SH-SY5Y (cell line): ENCODE measurements around the gene HOXA4.

Experiments
- GATA2 ChIP-seq: IDR thresholded peaks from 2 replicates; pipeline ENCODE4 v1.6.1; 2011; ENCODE audit warnings: mild to moderate bottlenecking, low read depth, low read length
- GATA3 ChIP-seq: IDR thresholded peaks from 2 replicates; pipeline ENCODE4 v1.6.1; 2011; ENCODE audit warnings: low read depth, mild to moderate bottlenecking, low read length, moderate library complexity

The HOXA4 gene

DNA sequence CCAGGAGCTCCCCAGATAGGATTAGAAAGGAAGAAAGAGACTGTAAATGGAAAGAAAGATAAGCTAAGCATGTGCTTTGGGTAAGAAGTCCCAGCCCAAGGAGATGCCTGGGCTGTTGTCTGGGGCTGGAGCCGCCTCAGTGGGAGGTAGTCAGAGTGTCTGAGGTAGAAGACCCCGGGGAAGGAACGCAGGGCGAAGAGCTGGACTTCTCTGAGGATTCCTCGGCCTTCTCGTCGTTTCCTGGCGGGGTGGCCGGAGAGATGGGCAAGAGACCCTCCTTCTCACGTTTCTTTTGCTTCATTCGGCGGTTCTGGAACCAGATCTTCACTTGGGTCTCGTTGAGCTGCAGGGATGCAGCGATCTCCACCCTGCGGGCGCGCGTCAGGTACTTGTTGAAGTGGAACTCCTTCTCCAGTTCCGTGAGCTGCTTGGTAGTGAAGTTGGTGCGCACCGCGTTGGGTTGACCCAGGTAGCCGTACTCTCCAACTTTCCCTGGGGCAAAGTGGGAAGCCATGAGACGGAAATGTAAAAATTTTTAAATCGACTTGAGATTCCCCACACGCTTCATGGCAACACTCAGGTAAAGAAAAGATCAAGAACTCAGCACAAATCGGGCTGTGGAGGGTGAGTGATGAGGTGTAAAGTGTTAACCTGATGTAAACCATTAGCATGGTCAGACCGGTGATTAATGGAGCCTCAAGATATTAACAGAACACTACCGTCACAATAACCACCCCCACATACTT, 36.1 kb downstream of the HOXA4 start:
- TF ChIP-seq GATA3 (no peak), GATA2 (no peak)

GRCh38 chr7:27093184-27093895, 37.2 kb downstream of the HOXA4 start:
- TF ChIP-seq GATA3 (no peak), GATA2 (no peak)

GRCh38 chr7:27092819-27093110, 37.8 kb downstream of the HOXA4 start:
- TF ChIP-seq GATA2: no peak
- TF ChIP-seq GATA3: no peak

DNA sequence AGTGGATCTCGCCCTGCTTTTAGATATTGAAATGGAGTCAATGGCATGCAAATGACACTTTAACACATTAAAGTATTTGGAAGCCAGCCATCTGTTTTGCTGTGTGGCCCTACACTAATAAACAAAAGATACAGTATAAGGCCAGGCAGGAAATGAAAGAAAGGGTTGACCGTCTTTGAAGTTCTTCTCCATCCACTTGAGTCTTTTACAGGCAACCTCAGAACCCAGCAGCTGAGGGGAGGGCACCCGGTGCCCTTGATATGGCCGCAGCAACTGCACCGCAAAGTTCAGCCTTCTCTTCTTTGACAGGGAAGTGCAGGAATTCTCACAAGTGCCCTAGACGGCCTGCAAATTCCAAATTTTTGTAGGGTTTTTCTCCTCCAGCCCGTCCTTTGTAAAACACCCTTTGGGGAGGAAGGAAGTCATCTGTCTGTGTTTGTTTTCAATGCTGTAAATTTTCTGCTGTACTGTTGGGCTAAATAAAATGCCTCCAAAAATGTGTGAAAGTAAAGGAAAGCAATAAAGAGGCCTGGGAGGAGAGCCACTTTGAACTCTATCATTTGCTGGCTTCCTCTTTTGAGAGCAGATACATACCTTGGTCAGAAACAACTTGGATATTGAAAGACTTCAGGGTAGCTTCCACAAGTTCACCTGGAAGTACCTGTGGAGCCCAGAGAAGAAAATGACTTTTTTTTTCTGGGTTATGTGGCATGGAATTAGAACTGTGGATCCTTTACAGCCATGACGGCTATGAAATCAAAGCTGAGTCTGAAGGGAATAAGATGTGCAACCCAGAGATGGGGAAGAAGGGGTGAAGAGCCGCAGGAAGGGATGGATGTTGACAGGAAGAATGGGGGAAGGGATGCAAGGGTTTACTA, 38.4 kb downstream of the HOXA4 start:
- no peak for TF ChIP-seq GATA3

GRCh38 chr7:27091105-27091504, 39.5 kb downstream of the HOXA4 start:
- no peak for TF ChIP-seq GATA3
- TF ChIP-seq GATA2: no peak

- TF ChIP-seq GATA2 (no peak), GATA3 (no peak)
These were observed 42.3 kb downstream of the HOXA4 start for GRCh38 chr7:27088002-27088922.

GRCh38 chr7:27083646-27084045, 46.9 kb downstream of the HOXA4 start:
- TF ChIP-seq GATA3: no peak
- no peak for TF ChIP-seq GATA2

GRCh38 chr7:27082171-27082570, 48.4 kb downstream of the HOXA4 start:
- TF ChIP-seq GATA2 (no peak), GATA3 (no peak)

GRCh38 chr7:27080844-27081436, 49.6 kb downstream of the HOXA4 start:
- TF ChIP-seq GATA2 (no peak), GATA3 (no peak)

- no peak for TF ChIP-seq GATA3
- TF ChIP-seq GATA2: no peak
These were observed 51.2 kb downstream of the HOXA4 start for GRCh38 chr7:27079234-27079975.

- no peak for TF ChIP-seq GATA2
- TF ChIP-seq GATA3: no peak
These were observed 51.8 kb downstream of the HOXA4 start for GRCh38 chr7:27078616-27079233.
